ENCODE data around the gene NPIPA5. TPM values are rescaled to one million over a fixed set of nuclear protein-coding genes. Genes with fewer than 3 reads are reported as not detected.
"Not testable (repeated sequence)": the region's sequence is repeated elsewhere in the genome, so short reads cannot be mapped to it uniquely, and the experiment has no call there.

NPIPA5 gene
- polyA plus RNA-seq, 3 donors from 2014 or later: 1.1 TPM; not detected in 2

DNA sequence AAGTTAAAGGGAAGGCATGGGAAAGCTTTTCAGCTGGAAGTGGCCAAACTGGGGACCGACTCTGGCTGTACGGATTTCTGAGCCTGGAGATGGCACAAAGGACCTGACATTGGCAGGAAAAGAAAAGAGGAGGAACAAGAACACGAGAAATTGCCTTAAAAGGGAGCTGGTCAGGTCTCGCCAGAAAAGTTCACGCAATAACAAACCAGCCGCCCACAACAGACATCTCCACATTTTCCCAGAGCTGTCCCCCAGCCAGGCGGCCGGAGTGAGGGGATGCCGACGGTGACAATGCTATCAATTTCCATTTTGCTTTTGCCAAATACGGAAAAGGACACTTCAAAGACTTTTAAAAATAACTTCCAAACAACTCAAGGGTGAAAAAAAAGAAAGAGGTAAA, 26.8 kb downstream of the NPIPA5 start:
- H3K9me3 Mint-ChIP-seq; DNase-seq; H3K4me1 Mint-ChIP-seq; H3K27ac Mint-ChIP-seq; H3K27me3 Mint-ChIP-seq (ENCODE audit: low read depth in 3 of 3); H3K36me3 Mint-ChIP-seq; H3K4me3 Mint-ChIP-seq: not testable (repeated sequence)

DNA sequence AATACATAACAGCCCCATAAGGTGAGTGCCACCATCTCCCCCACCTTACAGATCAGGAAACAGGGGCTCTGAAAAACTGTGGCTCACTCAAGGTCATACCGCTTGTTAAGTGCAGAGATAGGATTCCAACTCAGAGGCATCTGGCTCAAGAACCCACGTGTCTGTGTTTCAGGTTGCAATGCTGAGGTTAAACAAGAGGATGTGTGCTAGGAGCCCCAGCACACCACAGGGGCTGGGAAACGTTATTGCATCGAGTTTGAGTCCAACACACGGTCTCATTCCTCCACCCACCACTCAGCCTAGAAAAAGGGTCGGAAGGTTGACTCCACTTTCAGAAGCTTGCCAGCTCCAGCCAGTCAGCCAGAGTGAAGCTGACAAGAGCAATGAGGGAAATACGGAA, 29.4 kb downstream of the NPIPA5 start:
- DNase-seq; H3K4me1 Mint-ChIP-seq; H3K36me3 Mint-ChIP-seq; H3K4me3 Mint-ChIP-seq; H3K27me3 Mint-ChIP-seq (ENCODE audit: low read depth in 3 of 3); H3K27ac Mint-ChIP-seq; H3K9me3 Mint-ChIP-seq: not testable (repeated sequence)

DNA sequence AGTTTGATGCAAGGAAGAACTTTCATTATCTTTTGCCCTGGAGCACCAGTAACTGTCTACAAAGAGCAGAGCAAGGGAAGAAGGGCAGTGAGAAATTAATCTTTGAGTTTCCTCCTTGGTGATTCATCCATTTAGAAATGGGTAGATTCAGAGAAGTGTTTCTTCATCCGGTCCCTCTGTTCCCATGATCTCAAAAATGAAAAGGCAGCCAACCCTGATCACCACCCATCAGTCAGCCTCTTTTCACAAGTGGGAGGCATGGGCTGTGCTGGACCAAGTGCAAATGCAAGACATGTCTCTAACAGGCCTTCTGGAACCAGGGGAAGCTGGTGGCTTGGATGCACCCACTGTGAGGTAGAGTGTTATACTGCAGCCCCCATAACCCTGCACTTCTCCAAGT, 35.8 kb downstream of the NPIPA5 start:
- H3K9me3 Mint-ChIP-seq; H3K27me3 Mint-ChIP-seq (ENCODE audit: low read depth in 3 of 3); DNase-seq; H3K36me3 Mint-ChIP-seq; H3K4me1 Mint-ChIP-seq; H3K27ac Mint-ChIP-seq; H3K4me3 Mint-ChIP-seq: not testable (repeated sequence)

DNA sequence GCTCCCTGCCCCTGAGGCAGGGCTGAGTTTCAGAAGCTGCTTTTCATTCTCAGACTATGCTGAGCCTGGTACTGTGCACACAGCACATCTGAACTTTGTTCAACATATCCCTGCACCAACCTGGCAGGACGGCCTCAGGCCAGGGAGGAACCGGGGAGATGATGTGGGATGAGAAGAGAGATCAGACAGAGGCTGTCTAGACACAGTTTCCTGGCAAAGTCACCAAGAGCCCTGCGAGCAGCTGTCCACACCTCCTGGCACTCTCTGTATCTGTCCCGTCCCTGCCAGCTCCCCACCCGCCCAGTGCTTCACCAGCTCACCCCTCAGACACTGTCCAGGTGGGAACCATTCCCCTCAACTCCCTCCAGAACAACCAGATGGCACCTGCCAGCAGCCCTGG, 39.1 kb downstream of the NPIPA5 start:
- not testable (repeated sequence) for H3K4me1 Mint-ChIP-seq; H3K27ac Mint-ChIP-seq; DNase-seq; H3K4me3 Mint-ChIP-seq; H3K9me3 Mint-ChIP-seq; H3K27me3 Mint-ChIP-seq (ENCODE audit: low read depth in 3 of 3); H3K36me3 Mint-ChIP-seq

DNA sequence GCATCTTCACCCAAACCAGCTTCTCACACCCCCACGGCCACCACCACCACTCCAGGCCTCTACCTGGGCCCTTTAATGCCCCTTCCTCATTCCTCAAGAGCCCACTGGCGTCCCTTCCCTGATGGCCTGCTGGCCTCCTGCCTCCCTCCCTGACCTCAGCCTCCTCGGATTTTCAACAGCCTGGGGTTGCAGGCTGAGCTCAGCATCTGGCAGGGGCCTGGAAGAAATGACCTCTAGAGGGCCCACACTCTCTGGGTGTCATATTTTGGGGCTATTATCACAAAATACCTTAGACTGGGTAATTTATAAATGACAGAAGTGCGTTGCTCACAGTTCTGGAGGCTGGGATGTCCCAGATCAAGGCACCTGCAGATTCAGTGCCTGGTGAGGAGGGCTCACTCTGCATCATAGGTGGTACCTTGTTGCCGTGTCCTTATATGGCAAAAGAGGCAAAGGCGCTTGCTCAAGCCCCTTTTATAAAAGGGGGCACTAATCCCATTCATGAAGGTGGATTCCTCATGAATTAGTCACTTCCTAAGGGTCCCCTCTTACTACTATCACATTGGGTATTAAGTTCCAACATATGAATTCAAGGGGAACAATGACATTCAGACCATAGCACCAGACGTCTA, 40.0 kb downstream of the NPIPA5 start:
- H3K27me3 Mint-ChIP-seq (ENCODE audit: low read depth in 3 of 3); H3K27ac Mint-ChIP-seq; H3K36me3 Mint-ChIP-seq; H3K4me1 Mint-ChIP-seq; H3K9me3 Mint-ChIP-seq; H3K4me3 Mint-ChIP-seq; DNase-seq: not testable (repeated sequence)

DNA sequence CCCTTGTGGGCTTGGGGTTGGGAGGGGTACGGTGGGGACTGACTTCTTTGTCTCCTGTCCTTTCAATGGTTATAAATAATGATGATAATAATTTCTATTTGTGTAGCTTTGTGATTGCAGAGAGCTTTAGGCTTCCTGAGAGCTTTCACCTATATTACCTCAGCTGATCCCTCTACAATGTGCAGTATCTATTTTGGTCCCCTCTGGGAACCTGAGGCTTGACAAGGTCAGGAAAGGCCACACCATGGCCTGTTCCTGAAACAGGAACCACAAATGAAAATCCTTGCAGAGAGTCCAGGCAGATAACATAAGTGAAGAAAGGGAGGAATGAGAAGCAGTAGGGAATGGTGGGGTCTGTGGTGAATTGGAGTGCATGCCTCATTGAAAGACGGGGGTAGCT, 42.5 kb downstream of the NPIPA5 start:
- H3K36me3 Mint-ChIP-seq; H3K27me3 Mint-ChIP-seq (ENCODE audit: low read depth in 3 of 3); H3K4me3 Mint-ChIP-seq; DNase-seq; H3K27ac Mint-ChIP-seq; H3K4me1 Mint-ChIP-seq; H3K9me3 Mint-ChIP-seq: not testable (repeated sequence)

DNA sequence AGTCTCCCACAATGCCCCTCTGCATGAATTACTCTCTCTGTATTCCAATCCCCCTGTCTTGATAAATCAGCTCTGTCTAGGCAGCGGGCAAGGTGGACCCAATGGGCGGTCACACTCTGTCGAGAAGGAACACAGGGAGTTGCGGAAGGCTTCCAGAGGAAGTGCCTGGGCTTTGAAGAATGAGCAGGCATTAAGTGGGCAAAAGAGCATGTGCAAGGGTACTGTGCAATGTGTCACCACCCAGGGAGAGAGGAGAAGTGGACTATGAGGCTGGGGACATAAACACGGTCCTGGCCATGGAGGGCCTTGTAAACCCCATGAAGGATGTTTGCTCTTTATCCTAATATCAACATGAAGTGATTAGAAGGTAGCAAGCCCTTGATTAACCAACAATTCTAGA, 44.1 kb downstream of the NPIPA5 start:
- H3K27ac Mint-ChIP-seq; H3K9me3 Mint-ChIP-seq; H3K4me1 Mint-ChIP-seq; H3K27me3 Mint-ChIP-seq (ENCODE audit: low read depth in 3 of 3); H3K4me3 Mint-ChIP-seq; H3K36me3 Mint-ChIP-seq; DNase-seq: not testable (repeated sequence)

DNA sequence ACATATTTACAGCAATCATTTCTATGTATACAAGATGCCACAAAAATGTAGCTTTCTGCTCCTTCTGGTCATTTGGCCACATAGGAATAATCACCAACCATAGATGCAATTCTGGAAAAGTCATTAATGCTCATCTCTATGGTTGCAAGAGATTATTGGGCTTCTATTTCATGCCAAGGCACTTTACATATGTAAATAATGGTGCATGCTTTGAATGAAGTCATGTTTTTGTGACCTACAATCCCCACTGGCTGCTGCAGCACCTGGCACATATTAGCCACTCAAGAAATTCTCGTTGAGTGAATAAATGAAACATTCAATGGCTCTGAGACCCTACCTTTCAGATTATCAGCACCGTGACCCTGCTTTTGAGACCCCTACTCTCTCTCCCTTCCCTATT, 47.1 kb downstream of the NPIPA5 start:
- not testable (repeated sequence) for DNase-seq; H3K4me1 Mint-ChIP-seq; H3K27me3 Mint-ChIP-seq (ENCODE audit: low read depth in 3 of 3); H3K9me3 Mint-ChIP-seq; H3K36me3 Mint-ChIP-seq; H3K4me3 Mint-ChIP-seq; H3K27ac Mint-ChIP-seq

DNA sequence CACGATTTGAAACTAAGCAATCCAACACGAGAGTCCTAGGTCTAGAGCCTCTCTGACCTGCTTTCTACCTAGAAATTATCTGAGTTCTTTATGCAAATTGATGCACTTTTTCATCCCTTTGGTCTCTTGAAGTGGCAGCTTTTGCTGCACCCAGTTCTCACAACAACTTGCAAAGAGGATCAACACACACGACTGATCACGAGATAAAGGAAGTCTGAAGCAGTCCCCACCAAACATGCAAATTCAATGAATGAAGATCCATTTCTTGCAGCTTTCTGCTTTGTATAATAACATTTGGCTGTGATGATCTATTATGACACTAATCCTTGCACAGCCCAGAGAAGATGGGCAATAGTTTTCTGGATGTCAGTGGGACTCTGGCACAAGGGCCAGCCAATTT, 53.1 kb downstream of the NPIPA5 start:
- H3K9me3 Mint-ChIP-seq; DNase-seq; H3K4me1 Mint-ChIP-seq; H3K27ac Mint-ChIP-seq; H3K27me3 Mint-ChIP-seq (ENCODE audit: low read depth in 3 of 3); H3K36me3 Mint-ChIP-seq; H3K4me3 Mint-ChIP-seq: not testable (repeated sequence)

DNA sequence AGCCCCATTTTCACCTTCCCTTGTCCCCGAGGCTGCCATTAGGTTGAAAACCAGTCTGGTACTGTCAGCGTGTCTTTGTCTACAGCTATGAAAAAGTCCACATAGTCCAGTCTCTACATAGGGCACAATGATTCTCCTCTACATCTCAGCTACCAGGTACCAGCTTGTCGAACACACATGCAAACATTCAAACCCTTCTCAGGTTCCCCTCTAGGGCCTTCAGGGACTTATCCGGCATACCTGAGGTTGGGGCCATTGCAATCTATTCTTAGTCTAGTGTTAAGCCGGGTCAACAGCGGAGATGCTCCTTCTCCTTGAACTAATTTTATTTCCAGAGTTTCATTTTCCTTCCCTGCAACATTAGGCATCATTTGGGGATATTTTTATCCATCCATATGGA, 54.7 kb downstream of the NPIPA5 start:
- not testable (repeated sequence) for H3K4me3 Mint-ChIP-seq; H3K27ac Mint-ChIP-seq; DNase-seq; H3K27me3 Mint-ChIP-seq (ENCODE audit: low read depth in 3 of 3); H3K9me3 Mint-ChIP-seq; H3K4me1 Mint-ChIP-seq; H3K36me3 Mint-ChIP-seq

DNA sequence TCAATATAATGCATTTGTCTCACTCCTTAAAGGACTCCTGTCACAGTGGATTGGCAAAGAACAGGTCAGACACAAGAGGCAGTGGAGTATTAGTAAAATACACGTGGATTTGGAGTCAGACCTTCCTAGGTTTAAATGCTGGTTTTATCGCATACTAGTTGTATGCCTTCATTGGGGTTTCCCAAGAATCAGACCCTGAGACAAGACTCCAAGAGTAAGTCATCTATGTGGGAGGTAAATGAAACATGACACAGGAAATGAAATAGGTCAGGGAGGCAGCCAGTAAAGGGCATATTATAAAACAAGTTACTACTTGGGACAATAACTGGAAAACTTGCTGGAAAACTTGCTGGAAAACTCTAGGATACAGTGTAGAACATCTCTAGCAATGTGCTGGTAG, 56.9 kb downstream of the NPIPA5 start:
- not testable (repeated sequence) for H3K36me3 Mint-ChIP-seq; DNase-seq; H3K9me3 Mint-ChIP-seq; H3K4me1 Mint-ChIP-seq; H3K27me3 Mint-ChIP-seq (ENCODE audit: low read depth in 3 of 3); H3K4me3 Mint-ChIP-seq; H3K27ac Mint-ChIP-seq

DNA sequence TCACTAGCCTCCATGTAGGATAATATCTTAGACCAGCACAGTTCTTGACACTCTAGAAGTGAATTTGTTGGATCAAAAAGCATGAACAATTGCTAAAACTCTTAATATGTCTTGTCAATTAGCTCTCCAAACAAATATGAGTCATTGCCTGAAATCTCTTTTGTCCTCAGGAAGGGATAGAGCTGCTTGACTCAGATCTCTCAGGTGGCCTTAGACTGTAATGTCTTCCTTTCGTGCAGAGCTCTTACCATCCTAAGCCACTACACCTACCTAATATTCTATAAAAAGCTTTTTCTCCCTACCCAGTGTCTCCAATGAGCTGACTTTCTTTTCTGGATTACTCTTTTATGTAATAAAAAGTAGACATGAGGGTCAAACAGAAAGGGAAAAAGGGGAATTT, 63.5 kb downstream of the NPIPA5 start:
- not testable (repeated sequence) for H3K36me3 Mint-ChIP-seq; H3K27me3 Mint-ChIP-seq (ENCODE audit: low read depth in 3 of 3); DNase-seq; H3K9me3 Mint-ChIP-seq; H3K4me3 Mint-ChIP-seq; H3K4me1 Mint-ChIP-seq; H3K27ac Mint-ChIP-seq

Other genes starting within 250 kb of the NPIPA5 start
- gene MPV17L, start 17.5 kb upstream of the NPIPA5 start, polyA plus RNA-seq: under 1 TPM in 1 of 3 donors, not detected in 2; 0.17 TPM
- gene BMERB1, start 56.3 kb upstream of the NPIPA5 start, polyA plus RNA-seq: 1 to 10 TPM; 1.9 to 4.4 (median 3.0) TPM